NCI-H146 (cell line): ENCODE measurements around the gene TFF3.

Experiments used
- DNase-seq: peaks from one replicate; lab custom pipeline; 2025; lab: John Stamatoyannopoulos, UW

Gene TFF3

GRCh38 chr21:42289926-42290325, 25.3 kb downstream of the TFF3 start:
- DNase-seq, result no peak

DNA sequence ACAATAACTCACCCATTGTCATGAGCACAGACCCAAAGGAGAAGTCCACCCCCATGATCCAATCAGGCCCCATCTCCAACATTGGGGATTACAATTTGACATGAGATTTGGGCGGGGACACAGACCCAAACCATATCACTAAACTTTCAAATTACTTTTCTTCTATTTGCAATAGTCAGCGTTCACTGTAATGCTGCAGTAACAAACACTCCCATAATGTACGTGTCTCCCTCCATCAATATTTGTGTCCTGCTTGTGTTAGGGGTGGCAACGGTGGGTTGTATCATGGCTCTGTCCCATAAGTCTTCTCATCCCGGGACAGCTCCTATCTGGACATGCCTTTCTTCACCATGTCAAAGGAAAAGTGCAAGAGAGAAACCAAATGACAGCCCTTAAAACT, 26.2 kb downstream of the TFF3 start:
- DNase-seq, result no peak

DNA sequence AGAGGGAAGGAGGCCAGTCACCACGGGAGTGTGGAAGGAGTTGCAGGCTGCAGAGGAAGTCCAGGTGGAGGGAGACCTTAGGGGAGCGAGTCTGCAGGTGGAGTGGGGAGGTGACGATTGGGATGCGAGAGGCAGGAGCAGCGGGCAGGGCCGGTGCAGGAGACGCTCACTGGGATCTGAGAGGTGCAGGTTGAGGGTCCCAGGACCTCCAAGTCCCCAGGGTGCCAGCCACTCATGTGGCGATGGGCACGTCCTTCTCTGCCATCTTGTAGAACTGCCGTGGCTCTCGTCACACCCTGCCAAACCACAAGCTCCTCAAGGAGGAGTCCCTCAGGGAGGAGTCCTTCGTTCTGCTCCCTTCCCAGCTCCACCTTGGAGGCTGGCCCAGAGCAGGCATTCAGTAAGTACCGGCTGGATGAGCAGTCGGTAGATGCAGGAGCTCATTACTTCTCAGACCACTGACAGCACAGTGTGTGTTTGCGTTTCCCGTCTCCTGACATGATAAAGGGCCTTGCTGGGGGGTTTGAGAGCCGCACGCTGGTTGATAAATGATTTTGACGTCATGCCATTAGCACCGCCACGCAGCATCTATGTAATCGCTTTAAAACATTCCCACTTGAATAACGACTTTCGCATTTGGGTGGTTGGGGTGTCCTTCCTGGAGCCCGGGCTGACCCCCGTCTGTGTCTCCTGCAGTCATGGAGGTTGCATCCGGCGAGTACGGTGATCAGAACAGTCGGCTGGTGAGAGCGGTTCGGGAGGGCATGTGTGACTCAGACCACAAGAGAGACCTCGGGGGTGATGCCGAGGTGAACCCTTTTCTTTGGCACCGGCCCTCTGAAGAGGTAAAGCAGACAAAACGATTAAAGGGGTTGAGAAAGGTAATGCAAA, 27.8 kb downstream of the TFF3 start:
- DNase-seq, result no peak

DNA sequence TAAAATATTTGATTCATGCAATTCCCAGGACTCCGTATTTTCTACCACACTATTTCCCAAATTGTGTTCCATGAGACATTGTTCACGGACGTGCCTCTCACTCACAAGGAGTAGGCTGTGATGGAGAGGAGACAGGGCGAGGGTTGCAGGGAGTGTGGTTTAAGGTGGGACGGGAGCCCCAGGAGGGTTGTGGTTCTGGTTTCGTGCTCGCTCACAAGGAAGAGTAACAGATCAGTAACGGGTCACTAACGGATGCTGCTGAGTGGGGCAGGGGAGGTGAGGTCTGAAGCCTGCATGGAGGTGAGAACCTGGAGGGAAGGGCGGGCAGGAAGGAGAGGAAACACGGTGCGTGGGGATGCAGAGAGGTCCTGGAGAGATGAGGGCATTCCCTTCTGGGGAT, 28.8 kb downstream of the TFF3 start:
- DNase-seq, result no peak

DNA sequence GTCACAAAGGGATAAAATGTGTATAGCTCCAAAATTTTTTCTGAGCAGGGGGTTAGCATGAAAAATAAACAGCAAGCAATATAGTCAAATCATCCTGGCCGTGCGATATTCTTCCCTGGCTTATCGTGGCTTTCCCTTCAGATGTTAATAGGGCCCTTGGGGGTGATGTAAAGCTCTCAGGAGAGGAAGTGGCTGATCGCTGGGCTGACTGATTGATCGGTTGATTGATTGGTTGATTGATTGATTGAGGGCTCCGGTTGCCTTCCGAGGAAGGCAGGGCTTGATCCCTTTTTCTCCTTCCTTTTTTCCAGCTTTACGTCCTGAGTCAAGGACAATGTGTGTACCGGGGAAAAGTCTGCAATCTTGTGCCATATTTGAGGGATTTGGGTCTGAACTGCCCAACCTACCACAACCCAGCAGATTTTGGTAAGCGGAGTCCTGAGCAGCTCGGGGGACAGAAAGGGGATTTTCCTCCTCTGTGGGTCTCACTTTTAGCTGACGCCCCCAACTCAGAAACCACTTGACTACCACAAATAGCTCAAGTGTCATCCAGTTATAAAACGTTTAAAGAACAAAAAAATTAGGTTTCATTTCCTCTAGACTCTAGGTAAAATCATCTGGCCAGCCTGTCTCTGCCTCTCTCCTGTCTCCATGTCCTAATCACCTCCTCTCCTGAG, 29.5 kb downstream of the TFF3 start:
- no peak for DNase-seq

DNA sequence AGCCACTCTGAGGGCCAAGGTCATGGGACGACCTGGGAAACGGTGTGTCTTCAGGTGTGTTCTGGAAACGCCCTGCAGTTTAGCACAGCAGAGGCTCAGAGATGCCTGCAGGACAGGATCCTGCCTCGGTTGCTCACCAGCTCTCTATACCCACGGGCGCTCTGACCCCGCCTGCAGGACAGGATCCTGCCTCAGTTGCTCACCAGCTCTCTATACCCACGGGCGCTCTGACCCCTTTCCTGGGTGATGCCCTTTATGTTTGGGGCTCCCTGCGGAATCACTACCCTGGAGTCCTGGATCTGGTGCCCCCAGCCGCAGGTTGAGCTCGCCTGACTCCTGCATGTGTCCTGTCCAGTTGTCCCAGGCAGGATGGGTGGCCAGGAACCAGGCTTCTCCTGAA, 32.5 kb downstream of the TFF3 start:
- DNase-seq, result no peak

DNA sequence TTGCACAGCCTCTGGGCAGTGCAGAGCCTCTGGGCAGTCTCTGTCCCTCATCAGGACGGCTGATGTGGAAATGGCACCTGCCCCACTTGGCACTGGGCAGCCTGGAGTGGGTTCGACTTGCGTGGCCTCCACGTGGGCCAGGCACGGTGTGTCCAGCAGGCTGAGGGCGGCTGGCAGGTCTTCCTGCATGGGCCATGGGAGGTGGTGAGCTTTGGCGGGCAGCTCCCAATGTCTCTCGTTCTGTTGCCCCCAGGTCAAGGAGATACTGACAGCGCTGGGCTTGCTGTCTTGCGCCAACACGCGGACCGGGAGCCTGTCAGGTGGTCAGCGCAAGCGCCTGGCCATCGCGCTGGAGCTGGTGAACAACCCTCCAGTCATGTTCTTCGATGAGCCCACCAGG, 33.2 kb downstream of the TFF3 start:
- DNase-seq, result no peak

DNA sequence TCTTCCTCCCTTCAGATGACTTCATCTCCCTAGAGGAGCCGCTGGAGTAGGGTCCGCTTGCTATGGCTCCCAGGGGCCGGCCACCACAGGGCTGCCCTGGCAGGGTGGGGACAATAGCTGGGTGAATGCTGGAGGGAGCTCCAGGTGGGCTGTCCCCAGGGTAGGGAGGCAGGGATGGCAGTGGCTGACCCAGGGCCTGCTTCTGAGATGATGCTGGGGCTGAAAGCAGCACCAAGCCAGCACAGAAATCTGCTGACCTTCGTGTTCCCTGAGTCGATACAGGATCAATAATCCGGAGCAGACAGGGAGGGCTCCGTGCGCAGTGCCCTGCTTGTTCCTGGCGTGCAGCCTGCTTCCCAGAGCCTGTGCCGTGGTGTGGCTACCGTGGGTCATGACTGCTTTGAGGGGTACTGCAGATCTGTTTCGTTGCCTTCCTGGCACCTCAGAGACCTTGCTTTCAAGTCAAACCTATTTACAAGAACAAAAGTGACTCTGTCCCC, 34.0 kb downstream of the TFF3 start:
- no peak for DNase-seq

DNA sequence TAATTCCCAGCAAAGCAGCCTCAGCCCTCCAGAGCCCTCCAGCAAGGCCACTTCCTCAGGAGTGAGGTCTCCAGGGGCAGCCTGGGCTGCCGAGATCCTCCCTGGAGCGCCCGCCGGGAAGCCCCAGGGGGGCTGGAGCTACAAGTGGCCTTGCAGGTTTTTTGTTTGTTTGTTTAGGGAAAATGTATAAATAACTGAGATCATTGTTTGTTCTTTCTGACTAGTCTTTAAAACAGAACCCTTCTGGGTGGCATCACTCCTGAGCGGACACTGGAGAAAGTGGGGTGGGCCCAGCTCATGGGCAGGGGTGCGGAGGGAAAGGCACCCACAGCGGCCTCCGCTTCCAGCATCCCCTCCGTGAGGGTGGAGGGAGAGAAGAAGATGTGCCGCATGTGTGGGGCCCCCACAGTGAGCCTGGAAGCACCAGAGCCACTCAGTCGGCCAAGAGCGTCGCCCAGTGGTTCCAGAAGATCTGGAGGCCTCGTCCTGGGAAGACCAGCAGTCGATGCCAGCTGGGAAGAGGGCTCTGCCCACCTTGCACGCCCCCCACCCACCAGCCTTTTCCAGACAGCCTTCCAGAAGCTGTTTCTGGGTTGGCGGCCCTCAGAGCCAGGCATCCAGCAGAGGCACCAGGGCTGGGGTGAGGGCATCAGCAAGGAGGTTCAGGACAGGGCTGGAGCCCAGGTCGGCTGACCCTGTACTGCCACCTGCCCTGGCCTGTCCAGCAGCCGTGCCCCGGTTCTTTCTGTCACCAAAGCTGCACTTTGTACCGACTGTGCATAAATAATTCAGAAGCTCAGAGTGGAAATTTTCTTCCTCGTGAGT, 34.6 kb downstream of the TFF3 start:
- DNase-seq, result no peak

- no peak for DNase-seq
Observed at GRCh38 chr21:42279888-42280287, 35.3 kb downstream of the TFF3 start.

DNA sequence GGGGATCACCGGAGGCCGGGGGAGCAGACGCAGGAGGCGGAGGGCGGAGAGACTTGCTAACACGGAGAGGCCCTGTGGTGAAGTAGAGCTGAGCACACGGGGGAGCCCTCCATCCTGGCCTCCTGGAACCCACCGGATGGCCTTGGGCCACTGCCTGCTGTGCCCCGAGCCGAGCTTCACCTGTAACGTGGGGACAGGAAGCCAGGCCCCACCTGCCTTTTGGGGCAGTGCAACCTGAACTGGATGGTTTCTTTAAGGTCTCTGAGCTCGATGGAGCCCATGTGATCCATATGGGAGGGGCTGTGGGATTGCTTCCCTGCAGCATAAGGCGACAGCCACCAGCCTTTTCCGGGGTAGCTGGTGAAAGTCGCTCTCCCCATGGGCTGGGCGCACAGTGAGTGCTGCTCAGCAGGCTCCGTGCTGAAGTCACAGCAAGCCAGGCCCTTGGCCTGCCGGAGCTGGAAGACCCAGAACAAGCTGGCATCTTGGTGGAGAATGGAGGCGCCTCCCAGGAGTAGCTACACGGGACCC, 35.8 kb downstream of the TFF3 start:
- DNase-seq, result no peak

DNA sequence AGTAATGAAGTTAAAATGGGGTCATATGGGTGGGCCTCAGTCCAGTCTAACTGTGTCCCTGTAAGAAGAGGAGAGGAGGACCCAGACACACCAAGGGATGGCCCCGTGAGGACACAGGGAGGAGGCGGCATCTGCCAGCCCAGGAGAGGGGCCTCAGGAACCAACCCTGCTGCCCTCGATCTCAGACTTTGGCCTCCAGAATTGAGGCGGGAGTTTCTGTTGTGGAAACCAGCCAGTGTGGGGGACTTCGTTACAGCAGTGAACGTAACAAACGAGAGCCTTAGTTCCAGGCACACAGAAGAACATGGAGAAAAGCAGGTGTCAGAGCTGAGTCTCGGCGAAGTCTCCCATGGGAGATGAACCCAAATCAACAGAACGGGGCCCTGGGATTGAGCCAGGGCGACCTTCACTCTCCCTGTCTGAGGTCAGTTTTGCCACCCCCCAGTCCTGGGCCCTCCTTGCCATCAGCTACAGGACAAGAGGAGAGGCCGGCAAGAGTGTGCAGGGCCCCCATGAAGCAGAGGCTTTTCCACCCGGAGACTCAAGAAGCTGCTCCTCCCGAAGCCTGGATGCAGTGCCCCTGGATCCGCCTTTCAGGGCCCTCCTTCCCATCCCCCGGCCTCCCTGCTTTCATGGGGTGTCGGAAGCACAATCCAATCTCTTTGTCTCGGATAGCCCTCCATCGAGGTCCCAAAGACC, 36.6 kb downstream of the TFF3 start:
- no peak for DNase-seq

- no peak for DNase-seq
Observed at GRCh38 chr21:42277593-42277992, 37.6 kb downstream of the TFF3 start.

- DNase-seq, result no peak
Observed at GRCh38 chr21:42276526-42277154, 38.6 kb downstream of the TFF3 start.

DNA sequence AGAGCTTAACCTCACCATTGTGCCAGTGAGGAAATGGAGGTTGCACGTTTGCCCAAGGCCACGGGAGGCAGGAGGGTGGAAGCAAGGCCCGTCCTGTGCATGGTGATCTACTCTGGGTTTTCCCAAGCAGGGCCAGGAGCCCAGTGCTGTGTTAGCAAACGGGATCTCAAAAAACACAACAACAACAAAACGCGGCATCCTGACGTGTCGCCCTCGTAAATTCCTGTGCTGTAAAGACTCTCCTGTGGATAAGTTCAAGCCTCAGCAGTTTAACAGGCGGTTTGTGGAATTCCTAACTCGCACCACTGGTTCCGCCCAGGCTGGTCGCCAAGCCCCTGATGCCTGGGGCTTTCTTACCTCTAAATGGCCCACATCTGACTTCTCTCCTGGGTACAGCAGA, 39.1 kb downstream of the TFF3 start:
- no peak for DNase-seq

- no peak for DNase-seq
Observed at GRCh38 chr21:42272984-42273600, 42.1 kb downstream of the TFF3 start.

DNA sequence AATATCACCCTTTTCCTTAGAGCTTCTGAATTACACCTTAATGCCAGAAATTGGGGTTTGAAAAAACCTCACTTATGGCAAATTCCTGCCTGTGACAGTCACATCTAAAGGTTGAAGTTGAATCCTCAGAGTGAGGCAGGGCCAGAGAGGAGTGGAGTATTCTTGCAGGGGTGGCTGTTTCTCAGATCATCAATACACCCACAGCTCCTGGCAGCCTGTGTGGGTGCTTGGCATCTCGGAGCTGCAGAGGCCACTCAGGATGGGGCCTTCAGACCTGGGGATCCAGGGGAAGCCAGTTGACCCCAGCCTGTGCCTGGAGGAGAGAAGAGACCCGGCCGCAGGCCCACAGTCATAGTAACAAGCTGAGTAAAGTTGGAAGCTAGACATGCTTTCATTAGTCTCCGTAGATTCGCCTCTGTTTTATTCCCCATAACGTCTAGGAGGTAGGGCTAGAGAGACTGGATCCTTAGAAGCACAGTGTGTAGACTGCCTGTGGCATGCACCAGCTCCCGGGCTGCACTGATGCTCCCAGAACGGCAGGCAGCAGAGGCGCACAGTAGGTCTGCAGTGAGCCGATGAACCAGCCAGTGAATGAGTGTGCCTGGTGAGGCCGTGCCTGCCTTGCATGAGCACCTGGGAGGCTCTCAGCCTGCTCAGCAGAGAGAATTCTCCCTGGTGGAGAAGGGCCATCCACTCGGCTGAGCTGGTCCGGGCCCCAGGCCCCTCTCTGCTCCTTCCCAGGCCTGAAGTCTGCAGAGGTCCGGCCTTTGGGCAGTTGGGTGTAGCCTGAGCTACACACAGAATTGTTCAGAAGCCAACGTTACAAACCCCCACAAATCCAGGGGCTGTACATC, 42.9 kb downstream of the TFF3 start:
- DNase-seq, result no peak

DNA sequence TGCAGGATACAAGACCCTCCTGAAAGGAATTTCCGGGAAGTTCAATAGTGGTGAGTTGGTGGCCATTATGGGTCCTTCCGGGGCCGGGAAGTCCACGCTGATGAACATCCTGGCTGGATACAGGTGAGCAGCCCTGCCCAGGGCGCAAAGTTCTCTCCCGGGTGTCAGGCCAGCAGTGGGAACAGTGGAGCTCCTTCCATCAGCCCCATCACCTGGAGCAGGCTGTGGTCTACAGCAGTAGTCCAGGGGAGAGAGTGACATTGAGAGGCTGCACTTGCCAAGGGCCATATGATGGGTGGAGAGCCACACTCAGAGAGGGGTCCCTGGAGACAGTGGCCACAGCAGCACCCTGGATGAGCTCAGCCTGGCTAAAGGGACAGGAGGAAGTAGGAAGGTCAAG, 44.1 kb downstream of the TFF3 start:
- no peak for DNase-seq

- DNase-seq, result no peak
Observed at GRCh38 chr21:42269386-42269785, 45.8 kb downstream of the TFF3 start.
